Anterior cingulate cortex (tissue), 58 donors: ENCODE data around the gene CHD6.

Source experiments
- DNase-seq, 58 donors: peaks; one replicate each; lab custom pipeline; 2025; lab: John Stamatoyannopoulos, UW

CHD6 gene

DNA sequence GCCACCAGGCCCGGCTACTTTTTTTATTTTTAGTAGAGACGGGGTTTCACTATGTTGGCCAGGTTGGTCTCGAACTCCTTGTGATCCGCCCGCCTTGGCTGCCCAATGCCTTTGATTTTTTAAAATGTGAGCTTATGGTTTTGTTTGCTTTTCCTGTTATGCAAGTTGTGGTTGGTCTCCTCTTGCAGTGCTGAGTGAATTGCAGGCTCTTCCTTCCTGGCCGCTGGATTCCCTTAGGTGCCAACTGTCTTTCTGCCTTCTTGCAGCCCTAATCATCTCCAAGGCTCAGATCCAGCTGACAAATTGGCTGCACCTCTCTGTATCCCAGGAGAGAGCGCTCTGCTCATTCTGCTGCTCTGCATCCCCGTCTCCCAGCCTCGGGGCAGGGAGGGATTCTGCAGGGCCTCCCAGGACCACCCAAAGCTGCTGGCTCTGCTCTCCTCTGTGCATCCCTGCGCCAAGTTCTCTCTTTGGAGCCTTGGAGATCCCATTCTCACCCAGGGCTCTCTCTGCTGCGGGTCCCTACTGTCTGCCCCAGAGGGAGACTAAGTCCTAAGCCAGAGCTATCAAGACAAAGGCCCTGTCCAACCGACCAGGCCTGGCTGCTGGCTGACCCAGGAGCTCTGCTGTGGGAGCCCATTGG lies 237.5 kb downstream of the CHD6 start:
- DNase-seq: no peak

DNA sequence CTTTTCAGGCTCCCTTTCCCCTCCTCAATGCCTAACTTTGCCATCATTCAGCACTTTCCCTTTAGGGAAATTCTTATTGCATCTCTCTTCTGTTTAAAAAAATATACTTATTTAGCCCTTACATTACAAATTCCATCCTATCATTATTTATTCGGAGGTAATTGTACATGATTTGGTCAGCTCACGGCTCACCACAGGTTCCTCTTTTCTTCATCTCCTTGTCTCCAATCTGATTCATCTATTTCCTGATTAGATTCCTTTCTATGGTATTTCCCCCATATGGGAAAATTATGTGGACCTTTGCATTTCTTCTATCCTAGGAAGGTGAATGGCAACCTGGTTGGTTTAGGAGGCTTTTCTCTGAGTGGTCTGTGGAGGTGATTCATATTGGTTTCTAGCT lies 238.6 kb downstream of the CHD6 start:
- DNase-seq: no peak

DNA sequence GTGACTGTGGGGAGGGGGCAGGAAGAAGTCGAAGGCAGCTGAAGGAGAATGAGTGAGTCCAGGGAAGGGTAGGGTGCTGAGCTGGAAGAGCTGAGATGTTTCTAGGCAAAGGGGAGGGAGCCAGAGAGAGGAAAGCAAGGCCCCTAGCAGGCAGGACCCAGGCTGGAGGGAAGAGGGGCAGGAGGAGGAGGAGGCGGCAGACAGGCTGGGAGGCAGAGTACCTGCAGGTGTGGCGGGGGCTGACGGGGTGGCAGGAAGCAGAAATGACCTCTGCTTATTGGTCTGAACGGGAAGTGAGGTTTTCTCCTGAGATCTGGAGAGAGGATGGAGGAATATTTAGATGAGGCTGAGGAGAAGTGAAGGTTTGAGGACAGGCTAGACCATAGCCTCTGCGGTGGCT lies 240.9 kb downstream of the CHD6 start:
- no peak for DNase-seq

DNA sequence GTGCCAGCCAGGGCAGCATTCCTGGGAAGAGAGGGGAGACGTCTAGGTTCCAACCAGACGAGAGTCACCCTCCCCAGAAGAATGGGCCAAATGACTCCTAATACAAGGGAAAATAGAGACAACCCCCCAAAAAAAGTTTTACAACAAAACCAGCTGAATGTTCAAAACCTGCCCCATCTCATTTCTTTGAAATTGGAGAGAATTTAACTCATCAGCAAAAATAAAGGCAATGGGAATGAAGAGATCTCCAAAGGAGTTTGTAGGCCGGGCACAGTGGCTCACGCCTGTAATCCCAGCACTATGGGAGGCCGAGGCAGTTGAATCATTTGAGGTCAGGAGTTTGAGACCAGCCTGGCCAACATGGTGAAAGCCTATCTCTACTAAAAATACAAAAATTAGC lies 241.8 kb downstream of the CHD6 start:
- DNase-seq: no peak

DNA sequence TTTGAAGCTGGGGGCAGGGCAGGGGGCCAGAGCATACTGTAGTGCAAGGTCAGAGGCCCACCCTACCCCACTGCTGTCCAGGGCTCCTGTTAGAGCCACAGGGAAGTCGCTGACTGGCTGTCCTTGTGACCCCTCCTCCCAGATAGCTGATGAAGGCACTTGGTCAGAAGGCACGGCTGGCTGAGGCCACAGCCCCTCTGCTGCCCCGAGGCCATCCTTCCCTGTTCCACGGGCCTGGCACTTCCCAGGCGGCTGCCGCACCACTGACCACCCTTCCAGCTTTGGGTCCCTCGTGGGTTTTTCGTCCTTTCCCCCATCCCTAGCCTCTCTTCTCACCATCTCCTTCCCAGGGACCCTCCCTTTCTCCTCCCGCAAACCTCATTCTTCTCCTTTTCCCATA lies 242.3 kb downstream of the CHD6 start:
- no peak for DNase-seq

DNA sequence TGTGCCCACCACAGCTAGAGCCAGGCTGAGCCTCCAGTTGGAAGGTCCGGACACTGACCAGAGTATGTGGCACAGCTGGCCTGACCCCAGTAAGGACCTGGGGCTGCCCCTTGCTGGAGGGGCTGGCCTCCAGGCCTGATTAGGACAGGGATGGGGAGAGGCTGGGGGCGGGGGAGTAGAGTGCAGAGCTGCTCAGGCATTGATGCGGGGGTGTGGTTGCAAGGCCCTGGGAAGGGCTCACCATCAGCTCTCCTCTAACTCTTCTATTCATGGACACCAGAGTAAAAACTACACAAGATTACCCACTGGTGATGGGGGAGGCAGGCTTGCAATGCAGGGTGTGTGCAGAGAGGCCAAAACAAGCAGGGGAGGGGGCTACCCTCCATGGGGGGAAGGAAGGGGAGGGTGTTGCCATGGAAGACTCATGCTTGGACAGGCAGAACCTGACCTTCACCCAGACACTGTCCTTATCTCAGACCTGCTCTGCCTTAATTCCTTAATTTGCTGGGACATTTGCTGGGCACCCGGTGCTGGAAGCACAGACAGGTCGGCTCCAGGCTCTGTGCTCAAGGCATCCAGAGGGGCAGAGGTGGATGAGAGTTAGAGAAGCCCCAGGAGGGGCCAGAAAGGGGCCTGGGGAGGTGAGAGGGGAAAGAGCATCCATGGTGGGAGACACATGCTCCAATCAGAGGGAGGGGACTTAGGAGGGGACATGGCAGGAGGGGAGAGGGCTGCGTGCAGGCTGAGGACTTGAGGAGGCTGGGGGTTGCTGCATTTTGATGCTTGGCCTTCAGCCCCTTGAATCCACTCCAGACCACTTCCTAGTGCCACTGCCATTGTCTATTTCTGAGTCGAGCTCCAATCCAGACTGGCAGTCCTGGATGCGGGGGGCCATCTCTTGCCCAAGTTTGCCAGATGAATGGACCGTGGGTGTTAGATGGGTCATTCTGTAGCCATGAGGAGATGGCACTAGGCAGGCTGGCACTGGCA lies 244.0 kb downstream of the CHD6 start:
- no peak for DNase-seq

DNA sequence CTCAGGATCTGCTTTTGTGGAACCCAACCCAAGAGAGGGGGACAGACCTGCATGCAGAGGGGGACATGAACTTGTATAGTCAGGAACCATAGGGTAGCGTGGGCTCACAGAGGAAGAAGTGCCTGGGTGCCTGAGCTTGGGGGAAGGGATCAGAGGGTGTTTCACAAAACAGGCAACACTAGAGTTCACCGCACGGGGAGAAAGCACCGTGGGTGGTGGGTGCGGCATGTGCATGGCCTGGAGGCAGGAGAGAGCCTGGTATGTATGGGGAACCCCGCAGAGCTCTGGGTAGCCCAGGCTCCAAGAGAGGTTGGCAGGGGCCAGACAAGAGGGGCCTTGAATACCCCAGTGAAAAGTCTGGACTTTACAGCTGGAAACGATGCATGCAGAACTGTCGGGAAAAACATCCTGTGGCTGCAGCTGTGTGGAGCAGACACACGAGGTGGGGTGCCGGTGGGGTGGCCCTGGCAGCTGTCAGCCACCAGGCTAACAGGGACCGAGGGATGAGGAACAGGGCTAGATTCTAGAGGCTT lies 244.9 kb downstream of the CHD6 start:
- no peak for DNase-seq

DNA sequence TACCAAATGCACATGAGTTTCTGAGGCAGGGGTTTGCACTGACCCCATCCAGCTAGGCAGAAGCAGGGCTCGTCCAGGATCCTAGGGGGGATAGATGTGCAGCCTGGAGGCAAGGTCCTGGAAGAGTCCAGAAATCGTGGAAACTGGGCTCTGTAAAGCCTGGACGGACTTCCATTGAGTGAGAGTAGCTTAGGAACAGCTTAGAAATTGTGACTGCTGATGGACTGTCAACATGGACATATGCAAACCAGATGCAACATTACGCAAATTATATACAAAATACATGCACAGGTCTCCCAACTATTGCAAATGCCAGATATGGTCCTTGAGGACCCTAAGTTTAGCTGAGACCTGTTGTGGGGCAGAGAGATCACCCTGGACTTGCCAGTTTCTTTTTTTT lies 246.8 kb downstream of the CHD6 start:
- no peak for DNase-seq

DNA sequence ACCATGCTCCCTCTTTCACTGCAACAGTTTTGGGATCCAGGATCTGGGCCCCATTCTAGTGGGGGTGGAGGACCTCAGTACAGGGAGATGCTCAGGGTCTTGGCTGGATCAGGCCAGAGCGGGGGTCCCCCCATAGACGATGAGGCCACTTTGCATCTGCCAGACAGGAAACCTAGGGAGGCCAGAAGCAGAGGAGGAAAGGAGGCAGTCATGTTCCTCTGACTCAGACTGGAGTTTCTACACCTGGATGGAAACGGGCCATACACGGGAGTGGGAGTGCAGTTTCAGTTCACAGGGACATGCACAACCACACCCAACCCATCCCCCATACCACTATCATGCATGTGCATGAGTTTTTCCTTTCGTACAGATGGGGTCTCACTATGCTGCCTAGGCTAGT lies 248.0 kb downstream of the CHD6 start:
- no peak for DNase-seq

DNA sequence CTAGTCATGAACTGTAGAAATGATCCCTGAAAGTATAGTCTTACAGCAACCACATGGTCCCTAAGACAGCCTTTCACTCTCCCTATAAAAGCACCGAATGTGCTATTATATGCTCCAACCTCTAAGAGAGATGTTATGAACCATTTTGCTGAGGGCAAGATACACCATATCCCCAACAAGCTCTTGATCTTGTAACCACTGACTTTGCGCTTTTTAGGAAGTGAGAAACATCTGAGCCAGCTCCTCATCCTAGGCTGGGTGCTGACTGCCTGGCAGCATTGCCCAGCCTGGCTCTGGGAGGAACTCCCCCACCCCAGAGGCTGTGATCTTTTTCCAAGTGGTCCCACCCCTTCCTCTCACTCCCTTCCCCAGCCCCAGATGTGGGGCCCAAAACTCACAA lies 248.5 kb downstream of the CHD6 start:
- DNase-seq: no peak

DNA sequence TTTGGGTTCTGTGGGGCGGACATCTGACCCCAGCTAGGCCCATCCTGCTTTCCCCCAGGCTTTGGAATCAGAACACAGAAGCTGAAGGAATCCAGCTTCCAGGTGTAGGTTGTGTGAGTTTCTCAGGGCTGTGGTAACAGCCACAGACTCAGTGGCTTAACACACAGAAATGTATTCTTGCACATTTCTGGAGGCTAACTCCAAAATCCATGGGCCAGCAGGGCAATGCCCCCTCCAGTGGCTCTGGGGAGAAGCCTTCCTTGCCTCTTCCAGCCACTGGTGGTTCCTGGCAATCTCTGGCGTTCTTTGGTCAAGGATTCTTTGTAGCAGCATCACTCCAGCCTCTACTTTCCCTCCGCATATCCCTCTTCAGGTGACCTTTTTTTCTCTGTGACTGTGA lies 250.2 kb downstream of the CHD6 start:
- no peak for DNase-seq

DNA sequence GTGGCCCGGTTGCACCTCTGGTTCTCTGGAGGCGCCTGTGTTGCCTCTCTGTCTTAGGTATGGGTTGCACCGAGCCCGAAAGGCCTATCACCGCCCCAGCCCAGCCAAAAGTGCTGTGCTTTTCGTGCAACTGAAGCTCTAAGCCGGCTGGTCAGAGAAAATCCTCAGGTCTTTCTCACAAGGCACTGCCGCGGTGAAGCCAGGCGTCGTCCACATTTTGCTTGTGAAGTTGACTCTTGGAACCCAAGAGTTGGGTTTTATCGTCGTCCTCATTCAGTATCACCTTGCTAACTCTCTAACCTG lies 250.8 kb downstream of the CHD6 start:
- DNase-seq: no peak

DNA sequence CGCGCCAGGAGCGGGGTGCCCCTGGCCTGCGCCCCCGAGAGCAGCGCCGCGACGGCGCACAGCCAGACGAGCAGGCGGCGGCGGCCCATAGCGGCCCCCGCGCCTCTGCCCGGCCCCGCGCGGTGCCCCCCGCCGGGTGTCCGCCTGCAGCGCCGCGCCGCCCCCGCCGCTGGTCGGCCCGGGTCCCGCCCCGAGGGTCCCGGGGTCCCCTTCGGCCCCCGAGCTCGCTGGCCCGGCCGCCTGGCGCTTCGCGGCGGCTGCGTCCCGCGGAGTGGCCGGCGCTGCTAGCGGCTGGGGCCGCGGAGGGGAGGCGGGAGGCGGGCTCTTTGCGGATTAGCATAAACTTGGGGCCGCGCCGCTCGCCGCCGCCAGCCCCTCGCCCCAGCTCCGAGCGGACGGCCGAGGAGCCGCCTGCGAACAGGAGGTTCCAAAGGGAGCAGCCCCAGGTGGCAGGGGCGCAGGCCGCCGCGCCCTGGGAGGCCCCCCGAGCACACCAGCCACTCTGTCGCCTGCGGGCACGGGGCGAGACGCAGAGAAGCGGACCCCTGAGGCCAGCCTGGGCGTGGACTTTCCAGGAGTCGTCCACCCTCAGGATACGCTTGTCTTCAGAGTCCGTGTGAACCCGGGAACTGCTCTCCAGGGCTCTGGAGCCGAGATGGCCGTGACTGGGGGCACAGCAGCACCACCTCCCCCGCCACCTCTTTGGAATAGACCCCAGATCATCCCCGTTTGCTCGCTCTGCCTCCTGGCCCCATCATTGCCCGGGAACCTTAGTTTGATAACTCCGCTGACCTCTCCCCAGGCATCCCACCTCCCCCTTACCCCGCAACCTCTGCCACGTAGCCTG lies 251.4 kb downstream of the CHD6 start, which contains the start of gene EMILIN3:
TSS of gene EMILIN3 (minus strand) at position 273 of the 847 bp plus-strand sequence. CDS start at position 89, 184 bp downstream.
- DNase-seq: no peak

DNA sequence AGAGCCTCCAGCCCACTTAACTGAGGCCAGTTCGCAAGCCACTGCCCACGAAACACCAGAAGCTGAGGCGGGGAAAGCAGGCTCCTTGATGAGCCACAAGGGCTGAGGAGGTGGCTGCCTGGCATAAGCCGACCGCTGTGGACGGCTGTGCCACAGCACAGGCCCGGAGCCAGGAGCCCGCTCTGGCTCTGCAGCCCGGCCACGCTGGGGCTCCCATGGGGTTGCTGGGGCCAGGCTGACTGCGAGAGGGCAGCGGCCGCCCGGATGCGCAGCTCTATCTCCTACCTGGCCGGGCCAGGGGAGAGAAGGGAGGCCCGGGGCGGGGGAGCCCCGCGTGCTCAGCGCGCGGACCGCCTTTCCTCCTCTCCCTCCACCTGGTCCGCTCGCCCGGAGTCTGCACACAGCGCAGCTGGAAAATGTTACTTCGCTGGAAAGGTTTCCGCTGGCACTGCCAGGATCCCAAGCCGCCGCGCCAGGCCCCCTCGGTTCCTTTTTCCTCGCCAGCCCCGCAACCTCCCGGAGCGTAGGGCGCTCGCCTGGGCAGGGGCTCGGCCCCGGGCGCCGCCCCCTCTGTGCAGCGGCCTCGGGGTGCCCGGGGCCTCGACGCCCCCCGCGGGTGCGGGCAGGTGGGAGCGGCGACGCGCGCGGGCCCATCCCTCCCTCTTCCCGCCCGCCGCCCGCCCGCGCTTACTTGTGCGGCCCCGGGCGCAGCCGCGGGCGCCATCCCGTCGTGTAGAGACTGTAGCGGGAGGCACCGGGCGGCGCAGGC lies 252.2 kb downstream of the CHD6 start:
- DNase-seq: peak in 1 of 58 donors; percentile 10

DNA sequence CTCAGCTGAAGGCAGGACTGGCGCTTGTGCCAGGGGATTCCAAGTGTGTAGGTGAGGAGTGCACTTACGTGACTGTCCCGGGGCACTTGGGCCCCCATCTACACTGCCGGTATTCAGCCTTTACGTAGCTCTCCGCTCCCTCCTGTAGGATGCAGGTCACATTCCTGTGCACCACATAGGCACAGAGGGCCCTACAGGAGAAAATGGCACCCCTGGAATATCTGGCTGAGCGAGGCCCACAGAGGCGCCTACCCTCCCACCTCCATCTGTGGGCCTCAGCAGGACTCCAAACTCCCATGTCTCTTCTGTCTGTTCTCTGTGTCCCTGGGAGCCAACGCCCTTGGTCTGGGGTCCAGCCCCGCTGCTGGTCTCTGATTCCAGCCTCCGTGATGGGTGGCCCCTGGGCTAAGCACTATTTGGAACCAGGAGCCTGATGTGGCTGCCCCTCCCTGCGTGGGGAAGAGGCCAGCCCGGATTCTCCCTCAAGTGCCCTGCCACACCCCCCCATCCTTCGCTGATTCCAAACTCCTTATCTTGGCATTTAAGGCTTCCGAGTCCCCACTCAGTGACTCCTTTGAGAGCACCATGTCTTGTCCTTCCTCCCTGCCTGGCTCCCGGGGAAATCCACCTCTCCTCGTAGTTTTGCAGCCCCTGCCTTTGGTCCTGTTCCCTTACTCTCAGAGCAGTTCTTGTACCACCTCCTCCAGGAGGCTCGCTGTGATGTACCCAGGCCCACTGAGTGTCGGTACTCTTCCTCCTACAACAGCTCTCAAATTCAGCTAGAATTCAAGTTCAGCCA lies 253.0 kb downstream of the CHD6 start:
- no peak for DNase-seq

DNA sequence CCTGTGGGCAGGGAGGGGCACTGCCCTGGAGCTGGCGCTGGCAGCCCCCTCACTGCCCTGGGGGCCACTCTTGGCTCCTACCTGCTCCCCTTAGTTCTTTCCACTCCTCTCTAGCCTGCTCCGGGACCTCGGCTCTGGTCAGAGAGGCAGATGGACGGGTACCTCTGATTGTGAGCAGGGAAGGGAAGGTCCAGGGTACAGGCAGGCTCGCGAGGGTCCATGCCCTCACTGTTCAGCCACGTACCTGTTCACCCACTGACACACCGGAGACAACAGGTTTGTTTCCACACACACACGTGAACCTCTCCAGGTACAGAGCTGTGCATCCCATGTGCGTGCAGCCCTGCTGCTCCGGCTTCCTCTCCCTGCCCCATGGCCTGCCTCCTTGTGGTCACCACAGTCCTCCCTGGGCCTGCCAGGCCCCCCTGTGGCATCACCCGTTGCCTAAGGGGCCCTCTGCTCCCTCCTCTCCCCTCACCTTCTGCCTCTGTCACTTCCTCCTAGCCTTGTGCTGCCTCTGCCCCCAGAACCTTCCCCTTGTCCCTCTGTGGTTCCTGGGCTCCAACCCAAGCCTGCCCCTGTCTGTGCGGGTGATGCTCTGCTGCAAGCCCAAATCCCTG lies 253.8 kb downstream of the CHD6 start:
- no peak for DNase-seq

DNA sequence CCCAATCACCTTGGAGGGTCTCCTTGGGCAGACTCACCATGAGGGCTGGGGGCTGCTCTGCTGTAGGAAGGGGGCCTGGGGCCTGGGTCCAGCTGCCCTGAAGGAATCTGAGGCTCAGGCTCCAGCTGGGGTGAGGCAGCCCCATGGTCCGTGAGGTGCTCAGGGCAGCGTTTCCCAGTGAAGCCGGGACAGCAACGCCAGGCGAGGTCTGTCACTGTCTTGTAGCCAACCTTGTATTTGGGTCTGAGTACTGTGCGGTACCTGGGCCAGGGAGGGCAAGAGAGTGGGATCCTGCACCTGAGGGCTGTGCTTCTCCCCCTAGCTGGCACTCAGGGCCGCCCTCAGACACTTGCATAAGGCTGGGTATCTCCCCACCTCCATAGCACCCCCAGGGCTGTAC lies 254.6 kb downstream of the CHD6 start:
- DNase-seq: no peak

DNA sequence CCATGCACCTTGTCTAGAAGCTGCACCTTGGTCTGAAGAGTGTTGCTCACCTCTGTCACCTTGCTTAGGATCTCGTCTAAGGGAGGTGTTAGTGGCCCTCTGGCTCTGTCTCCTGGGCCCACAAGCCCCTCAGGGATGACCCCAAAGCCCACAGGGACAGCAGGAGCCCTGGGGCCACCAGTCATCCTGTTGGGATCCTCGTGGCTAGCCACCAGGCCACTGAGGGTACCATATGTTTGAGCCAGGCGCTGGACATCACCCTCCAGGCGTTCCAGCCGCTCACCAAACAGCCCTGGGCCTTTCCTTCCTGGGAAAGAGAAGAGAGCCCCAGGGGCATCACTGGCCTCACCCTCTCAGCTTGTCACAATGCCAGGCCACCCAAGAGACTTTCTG lies 255.4 kb downstream of the CHD6 start:
- no peak for DNase-seq
